GM12873 (cell line): ENCODE data around the gene WDTC1.

Experiments
- TF ChIP-seq, protein P1 (sequence below): IDR thresholded peaks from 2 replicates; pipeline ENCODE4 v1.5.1; 2012; ENCODE audit warnings: low read depth, mild to moderate bottlenecking, moderate library complexity, low read length, control low read depth; ENCODE audit not compliant: insufficient read depth; ENCODE audit errors: missing control alignments

Gene WDTC1

DNA sequence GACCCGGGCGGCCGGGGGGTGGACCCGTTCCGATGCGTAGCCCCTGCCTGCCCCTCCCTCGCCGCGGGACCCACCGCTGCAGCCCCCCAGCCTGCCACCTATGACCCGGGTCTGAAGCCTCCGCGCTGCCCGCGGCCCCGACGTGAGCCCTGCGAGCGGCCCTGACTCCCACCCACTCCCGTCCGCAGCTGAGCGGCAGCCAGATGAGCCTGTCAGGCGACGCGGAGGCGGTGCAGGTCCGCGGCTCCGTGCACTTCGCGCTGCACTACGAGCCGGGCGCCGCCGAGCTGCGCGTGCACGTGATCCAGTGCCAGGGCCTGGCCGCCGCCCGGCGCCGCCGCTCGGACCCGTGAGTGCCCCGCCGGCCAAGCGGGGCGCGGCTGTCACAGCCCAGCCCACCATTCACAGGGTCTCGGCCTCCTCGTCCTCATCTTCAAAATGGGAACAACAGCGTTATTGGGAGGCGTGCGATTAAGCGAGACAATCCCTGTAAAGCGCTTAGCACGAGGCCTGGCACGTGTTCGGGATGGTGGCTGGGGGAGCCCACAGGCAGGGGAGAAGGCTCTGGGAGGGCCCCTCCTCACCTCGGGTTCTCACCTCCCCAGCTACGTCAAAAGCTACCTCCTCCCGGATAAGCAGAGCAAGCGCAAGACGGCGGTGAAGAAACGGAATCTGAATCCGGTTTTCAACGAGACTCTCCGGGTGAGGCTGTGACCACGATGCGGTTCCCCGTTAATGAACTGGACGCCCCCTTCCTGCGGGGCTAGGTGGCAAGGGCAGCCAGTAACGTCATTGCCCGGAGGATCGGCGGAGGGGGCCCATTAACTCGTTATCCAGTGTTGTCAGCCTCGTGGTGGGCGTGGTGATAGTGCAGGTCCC, 115.6 kb downstream of the WDTC1 start:
- TF ChIP-seq, protein P1, sequence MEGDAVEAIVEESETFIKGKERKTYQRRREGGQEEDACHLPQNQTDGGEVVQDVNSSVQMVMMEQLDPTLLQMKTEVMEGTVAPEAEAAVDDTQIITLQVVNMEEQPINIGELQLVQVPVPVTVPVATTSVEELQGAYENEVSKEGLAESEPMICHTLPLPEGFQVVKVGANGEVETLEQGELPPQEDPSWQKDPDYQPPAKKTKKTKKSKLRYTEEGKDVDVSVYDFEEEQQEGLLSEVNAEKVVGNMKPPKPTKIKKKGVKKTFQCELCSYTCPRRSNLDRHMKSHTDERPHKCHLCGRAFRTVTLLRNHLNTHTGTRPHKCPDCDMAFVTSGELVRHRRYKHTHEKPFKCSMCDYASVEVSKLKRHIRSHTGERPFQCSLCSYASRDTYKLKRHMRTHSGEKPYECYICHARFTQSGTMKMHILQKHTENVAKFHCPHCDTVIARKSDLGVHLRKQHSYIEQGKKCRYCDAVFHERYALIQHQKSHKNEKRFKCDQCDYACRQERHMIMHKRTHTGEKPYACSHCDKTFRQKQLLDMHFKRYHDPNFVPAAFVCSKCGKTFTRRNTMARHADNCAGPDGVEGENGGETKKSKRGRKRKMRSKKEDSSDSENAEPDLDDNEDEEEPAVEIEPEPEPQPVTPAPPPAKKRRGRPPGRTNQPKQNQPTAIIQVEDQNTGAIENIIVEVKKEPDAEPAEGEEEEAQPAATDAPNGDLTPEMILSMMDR: no peak

GRCh38 chr1:27350663-27351540, 116.5 kb downstream of the WDTC1 start:
- TF ChIP-seq, protein P1: no peak

GRCh38 chr1:27351541-27352107, 117.2 kb downstream of the WDTC1 start:
- TF ChIP-seq, protein P1: no peak

- TF ChIP-seq, protein P1: no peak
Measured at GRCh38 chr1:27353166-27353565, 118.7 kb downstream of the WDTC1 start.

DNA sequence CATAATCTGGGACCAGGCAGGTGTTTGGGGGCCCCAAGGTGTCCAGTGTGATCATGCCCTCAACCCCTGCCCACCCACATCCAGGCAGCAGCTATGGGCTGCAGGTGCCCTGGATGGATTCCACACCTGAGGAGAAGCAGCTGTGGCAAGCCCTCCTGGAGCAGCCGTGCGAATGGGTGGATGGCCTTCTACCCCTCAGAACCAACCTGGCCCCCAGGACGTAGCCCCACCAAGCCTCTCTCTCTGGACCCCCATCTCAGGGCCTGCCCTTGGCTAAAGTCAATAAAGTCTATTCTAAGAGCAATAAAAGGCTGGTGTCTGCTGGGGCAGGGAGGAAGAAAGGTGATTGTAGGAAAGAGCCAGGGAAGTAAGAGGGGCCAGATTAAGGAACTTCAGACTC, 119.2 kb downstream of the WDTC1 start:
- TF ChIP-seq, protein P1: no peak

- TF ChIP-seq, protein P1: no peak
Measured at GRCh38 chr1:27355683-27356082, 121.3 kb downstream of the WDTC1 start.

- TF ChIP-seq, protein P1: no peak
Measured at GRCh38 chr1:27356277-27356618, 121.8 kb downstream of the WDTC1 start.
